NCI-H128 (cell line): Measurements from ENCODE around the gene BCL11B.

ENCODE experiments used
- DNase-seq: peaks from one replicate; lab custom pipeline; 2025; ENCODE audit not compliant: unreplicated experiment; lab: John Stamatoyannopoulos, UW

BCL11B gene

DNA sequence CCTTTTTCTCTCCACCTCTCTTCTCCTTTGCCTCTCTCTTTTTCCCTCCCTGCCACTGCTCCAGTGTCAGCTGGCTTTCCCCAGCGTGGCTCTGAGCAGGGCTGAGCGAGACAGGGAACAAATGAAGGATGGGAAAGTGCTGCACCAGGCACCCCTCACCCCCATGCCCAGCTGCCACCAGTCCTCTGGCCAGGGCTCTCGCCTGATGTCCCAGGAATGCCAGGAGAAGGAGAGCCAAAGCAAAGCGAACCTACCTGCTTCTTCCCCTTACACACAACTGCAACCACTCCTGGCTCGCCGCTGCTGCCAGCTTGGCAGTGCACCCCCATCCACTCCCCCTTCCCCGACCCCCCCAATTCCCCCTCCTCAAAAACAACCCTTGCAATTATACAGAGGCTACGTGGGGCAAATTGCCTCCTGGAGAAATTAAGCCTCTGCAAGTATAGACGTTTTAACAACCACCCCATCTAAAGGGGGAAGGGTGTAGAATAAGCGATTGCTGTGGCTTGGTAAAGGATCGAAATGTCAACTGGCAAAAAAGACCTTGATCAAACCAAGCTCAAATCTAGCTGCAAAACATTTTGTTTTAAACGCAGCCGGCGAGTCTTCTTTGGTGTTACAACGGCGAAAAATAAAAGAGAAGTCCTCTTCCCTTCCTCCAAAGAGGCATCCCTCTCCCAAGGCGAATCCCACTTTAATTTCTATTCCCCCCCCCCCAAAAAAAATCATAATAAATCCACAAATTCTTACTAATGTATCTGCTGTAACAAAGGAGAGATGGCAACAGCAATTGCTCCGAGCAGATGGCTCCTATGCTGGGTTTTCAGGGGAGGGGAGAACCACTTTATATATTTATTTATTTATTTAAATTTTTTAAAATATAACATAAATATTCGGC lies 2.9 kb downstream of the BCL11B start:
- no peak for DNase-seq

DNA sequence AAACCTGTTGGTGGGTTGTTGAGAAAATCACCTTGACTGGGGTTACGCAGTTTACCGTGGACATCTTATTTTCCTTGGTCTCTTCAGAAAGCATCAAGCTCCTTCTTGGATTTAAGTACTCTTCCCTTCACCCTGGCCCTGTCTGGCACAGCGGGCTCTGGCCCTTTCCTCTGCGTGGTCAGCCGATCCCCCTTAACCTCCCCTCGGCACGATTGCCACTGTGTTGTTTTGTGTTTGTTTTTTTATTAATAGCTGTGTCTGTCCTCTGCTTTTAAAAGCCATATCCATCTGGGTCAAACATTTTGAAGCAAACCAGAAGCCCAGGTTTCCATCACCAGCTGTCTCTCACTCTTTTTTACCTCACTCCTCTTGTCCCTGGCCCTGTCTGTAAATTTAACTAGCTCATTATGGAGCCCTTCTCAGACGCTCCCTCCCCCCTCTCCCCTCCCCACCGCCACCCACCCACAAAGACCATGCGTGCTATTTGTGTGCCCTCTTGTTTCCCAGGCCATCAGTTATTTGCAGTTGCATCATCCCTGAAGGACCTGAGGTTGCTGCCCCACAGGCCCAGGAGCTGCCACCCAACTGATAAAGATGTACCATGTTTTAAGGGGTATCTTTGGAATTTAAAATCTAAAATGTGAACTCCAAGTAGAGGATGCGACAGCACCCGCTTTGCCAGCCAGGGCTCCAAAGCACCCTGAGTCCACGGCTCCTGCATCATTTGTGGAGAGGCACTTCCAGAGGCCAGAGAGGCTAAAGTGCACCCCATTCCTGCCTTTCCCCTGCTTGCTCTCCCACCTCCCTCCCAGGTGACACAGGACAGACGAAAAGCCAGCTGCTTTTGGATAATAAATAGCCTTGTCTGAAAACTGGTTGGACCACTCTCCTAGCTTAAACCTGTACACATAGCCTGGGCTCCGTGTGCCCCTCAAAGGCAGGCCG lies 3.9 kb downstream of the BCL11B start:
- no peak for DNase-seq

DNA sequence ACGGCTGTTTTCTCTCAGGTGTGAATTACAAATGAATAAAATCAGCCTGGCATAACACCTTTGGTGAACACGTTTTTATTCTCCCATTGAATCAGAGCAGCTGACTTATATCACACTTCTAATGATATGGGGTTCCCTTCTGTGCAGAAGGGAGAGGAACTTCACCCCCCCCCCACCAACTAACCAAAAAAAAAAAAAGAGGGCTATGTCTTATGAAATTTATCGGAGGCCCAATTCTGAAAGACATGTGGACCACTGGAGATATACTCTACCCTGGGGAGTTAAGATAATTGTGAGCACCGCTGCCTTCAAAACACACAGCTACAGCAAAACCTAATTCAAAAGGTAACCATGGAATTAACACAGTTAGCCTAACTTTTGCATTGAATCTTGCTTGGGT lies 4.6 kb downstream of the BCL11B start:
- no peak for DNase-seq

DNA sequence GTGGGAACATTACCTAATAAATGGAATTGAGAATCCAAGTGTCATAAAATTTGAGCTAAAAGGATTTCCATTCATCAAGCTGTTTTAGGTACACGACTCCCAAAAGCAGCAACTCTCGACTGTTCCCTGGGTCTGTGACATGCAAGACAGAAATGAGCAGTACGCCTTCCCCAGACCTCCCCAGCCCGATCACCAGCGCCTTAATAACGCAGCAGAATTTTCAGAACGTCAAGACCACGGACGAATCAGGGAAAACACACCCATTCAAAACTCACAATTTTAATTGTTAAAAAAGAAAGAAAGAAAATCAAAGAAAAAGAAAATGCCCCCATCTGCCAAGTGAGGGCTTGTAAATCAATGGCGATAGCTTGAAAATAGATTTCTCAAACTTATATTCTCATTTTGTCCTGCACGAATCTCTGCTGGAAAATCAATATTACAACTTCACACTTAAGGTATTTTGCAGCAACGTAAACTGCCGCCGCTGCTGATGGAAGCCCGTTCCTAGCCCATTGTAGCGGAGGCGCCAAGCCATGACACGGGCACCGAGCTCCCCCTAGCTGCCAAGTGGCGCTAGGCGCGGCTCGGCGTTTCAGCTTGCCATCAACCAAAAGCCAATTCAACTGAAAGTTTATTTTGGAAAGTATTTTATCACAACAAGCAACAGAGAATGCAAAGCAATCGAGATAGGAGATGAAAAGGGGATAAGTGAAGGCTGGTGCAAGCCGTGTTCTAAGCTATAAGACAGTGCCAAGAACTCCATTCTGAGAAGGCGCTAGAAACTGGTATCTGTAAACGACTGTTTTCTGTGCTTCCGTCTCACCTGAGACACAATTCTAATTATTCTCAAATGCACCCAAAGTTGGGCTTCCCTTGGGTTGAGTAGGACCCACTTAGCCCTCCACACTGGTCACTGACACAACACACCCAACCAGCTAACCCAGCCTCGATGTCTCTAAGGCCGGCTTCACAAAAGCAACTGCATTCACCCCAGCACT lies 5.5 kb downstream of the BCL11B start:
- DNase-seq, result peak; percentile 57

DNA sequence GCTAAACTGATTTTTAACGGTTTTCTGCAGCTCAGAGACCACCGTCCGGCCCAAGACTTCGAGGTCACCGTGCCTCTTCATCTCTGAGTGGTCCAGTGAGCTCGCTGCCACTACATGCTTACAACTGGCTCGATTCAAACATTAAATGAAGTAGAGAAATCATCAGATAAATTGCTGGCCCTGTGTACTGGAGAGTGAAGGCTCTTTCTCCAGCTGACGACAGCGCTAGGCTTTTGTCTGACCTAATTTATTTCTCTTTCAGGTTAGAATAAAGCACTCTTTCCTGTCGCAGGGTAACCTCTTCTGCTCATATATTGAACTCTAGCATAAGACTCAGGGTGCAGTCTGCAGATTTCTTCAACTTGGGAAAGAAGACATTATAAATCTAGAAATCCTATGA lies 6.4 kb downstream of the BCL11B start:
- no peak for DNase-seq

DNA sequence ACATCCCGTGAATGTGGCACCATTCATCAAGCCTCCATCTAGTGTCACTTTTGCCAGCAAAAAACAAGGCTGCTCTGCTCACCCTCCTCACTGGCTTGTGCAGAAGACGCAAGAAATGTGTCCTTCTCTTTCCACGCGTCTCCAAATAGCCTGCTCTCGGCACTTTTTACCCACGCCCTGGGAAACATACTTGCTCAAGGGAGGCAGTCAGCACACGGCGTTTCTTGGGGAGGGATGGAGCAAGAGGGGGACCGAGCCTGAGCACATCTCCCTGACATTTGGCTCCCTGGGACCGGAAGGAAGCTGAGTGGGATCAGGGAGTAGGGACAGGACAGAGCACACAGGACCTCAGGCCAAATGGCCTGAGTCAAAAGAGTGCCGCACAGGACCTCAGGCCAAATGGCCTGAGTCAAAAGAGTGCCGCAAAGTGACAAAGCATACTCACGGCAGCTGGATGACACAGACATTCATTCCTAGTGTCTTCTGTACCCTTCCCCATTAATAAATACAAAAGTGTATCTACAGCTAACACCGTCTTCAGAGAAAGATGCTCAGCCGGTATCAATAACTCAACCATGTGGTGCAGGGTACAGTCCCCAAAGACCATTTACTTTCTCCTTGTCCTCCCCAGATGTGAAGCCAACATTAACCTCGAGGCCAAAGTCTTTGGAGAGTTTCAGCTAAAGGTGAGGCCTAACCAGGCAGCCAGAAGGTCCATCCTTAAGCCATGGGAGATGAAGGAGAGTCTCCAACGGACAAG lies 7.1 kb downstream of the BCL11B start:
- DNase-seq, result no peak

DNA sequence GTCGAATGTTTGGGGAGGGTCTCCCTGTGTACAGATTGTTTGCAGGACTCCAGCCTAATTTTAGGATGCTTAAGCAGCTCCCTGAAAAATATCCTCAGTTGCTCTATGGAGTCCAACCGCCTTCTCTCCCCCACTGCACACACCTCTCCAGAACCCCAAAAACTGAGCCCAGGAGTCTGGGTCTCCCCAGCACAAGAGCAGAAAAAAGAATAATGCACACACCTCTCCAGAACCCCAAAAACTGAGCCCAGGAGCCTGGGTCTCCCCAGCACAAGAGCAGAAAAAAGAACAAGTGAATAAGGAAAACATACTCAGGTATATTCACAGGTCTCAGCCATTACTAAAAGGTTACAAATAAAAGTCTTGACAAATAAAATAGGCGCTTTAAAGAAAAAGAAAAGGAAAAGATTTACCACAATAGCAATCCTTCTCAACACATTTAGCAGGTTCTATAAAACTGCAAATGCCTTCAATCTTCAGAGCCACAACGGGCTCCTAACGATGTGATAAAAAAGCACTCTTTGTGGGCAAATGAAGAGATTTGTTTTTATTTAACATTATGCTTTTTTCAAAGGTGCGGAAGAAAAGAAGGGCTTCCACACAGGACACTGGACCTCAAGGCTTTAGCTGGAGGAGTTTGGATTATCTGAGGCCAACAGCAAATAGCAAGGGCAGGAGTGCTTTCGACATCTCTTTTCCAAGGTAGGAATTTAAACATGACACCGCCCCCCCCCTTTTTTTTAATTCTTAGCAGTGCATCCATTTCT lies 8.2 kb downstream of the BCL11B start:
- DNase-seq, result no peak

DNA sequence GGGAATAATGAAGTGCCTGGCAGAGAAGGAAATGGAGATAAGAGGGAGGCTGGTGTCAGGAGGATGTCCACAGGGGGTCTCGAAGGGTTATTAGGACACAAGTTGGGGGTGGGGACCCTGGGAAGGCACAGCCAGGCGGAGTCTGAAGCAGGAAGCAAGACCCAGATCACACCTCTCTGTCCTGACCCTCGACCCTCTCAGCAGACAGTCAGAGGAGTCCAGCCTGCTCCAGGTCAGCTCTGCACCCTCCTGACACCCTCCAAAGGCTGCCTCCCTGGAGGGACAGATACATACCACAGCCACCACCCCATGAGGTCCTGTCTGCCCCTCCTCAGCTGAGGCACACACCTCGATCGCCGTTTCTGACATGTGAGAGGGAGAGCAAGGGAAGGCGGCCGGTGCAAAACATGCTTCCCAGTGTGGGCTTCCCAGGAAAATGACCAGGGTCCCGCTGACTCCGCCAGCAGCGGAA lies 9.0 kb downstream of the BCL11B start:
- no peak for DNase-seq

DNA sequence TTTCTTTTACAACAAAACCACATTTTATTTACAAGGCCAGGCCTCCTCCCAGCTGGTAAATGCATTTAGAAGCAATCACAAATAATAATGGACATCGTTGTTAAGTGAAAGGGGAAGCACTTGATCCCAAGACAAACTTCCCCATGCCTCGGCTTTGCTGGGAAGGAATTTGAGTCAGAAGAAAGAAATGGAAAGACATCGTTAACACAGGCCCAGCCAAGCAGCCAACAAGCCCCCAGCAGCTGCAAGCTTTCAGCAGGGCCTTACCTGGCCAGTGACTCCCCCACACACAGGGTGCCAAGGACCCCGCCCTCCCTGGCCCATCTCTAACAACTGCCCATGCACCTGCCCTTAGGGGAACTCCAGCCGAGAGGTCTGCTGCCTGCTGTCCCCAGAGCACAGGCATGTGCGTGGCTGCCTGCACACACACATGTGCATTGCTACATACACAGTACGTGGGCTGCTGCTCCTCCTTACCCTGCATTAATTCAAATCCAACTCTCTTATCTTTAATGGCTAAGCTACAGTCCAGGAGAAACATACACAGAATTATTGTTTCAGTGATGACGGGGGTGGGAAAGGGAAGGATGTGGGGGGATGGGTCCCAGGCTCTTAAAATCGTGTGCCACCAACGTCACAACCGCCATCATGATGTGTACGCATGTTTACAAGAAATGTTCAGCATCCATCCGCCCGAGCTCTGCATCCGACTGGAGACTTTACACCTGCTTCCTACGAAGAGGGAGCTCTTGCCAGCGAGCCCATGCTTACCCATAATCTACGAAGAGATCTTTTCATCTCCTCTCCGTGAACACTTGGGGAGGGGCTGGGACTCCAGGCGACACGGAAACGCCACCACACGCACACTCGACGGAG lies 9.8 kb downstream of the BCL11B start:
- DNase-seq, result no peak

DNA sequence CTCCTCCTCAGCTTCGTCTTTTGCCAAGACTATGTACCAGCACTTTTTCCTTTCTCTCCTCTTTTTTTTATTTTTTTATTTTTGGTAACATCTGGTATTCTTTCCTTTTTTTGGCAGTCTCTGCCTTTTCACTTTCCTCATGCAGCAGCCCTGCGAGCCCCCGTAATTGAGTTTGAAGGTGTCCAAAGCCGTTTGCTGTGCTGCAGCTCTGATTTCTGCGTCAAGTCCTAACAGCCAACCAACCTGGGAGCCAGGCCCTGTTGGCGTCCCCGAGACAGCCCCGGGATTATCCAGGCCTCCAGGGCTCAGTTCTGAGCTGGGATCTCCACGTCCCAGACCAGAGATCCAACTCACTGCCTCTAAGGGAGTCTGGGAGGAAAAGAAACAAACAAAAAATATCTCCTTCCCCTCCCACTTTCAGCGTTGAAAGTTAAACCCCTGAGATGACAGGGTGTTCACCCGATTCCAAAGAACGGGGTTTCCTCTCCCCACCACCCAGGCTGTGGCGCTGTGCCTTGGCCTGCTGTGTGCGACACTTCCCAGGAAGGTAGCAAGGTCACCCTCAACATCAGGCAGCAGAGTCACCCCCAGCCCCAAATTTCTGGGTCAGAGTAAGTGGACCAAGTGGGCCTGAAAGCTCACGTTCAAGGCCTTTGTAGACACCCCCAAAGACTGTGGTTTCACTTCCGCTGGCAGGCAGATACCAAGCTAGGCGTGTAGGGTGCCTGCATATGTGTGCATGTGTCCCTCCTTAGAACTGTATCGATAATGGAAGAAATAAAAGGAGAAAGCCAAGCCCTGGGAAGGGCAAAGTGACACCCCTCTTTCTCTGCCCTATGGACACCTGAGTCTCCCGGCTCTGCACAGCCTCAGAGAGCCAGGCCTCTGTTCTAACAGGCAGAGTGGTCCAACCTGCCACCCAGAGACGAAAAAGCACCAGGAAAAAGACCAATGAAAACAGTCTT lies 11.1 kb downstream of the BCL11B start:
- no peak for DNase-seq

DNA sequence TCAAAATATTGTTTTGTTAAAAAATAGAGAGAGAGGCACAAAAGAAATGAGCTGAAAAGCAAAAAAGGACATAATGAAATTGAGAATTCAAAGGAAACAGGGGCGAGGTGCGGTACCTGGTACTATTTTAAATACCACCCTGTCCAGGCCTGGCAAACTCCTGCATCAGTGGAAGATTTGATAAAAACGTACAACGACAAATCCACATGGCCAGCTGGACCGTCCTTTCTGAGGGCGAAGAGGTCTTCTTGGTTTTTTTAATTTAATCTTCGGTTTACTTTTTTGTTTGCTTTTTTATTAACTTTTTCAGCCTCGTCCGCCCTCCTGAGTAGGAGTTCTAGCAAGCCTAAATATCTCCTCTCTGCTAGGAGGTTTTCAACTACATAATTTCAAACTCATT lies 11.9 kb downstream of the BCL11B start:
- DNase-seq, result no peak

DNA sequence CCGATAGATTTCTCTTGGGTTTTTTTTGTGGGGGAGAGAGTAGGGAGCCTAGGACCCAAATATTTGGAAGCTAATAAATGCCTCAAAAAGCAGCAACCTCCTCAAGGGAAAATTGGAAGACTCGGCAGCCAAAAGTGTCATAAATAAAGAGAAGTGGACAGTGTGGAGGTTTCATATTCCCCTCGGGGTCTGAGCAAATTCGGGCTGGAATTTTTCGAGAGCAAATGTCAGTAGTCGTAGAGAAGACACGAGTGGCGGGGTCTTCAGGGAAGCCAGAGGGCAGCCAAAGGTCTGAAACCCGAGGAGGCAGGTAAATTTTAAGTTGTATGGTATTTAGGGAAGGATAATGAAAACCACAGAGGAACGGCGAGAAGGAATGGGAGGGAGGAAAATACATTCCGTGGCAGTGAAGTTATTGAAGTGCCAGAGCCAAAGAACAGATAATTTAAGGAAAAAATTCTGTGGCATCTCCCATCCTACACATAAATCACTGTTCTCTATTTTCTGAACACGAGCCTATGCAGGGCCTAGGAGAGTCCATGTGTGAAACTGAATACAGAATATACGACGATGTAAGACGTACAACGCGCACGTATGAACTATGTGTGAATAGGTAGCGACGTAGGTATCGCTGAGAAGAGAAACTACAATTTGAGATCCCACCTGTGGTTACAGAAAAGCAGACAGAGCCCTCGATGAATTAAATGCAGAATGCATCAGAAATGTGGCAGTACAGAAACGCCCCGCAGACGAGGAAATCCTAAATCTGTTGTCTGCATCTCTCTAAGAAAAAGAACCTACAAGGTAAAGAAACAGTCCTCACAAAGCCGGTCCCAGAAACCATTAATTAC lies 12.9 kb downstream of the BCL11B start:
- DNase-seq, result no peak

DNA sequence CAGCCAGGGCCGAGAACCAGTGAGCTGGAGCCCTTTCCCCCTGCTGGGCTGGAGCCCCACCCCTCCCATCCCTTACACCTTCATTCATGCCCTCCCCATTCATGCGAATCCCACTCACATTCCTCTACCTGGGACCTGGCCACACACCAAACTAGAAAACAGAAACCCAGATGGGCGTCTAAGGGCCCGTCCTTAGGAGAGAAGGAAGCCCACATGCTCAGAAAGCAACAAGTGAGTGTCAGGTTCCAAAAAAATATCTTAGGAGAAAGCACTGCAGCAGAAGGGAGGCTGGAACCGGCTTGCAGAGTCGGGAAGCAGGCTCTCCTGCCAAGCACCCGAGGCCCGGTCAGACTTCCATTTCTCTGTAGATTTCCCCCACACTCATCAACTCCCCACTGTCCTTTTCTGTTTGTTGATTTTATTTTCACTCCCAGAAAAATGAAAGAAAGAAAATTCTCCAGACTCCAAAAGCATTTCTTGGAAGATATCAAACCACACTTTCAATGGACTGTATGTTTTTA lies 13.6 kb downstream of the BCL11B start:
- DNase-seq, result no peak

DNA sequence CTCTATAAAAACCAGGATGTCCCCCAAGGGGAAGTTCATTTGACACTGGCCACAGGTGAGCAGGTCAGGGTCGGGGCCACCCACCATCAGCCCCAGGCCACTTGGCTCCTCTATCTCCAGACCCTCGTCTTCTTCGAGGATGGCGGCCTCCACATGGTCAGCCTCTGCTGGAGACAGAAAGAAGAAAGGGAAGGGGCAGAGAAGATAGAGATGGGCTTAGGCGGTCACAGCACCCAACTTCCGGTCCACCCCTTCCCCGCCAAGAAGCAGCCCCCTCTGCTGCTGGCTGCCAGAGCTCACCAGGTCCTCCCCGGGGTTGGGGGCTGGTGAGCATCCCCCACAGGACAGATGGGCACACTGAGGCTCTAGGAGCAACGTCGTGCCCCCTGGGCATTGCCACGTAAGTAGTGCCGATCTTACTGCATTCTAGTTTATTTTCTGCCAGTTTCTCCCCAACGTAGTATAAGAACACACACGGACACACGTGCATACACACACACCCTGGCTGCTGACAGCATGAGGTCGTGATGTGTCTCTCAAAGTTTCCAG lies 14.2 kb downstream of the BCL11B start:
- DNase-seq, result no peak

DNA sequence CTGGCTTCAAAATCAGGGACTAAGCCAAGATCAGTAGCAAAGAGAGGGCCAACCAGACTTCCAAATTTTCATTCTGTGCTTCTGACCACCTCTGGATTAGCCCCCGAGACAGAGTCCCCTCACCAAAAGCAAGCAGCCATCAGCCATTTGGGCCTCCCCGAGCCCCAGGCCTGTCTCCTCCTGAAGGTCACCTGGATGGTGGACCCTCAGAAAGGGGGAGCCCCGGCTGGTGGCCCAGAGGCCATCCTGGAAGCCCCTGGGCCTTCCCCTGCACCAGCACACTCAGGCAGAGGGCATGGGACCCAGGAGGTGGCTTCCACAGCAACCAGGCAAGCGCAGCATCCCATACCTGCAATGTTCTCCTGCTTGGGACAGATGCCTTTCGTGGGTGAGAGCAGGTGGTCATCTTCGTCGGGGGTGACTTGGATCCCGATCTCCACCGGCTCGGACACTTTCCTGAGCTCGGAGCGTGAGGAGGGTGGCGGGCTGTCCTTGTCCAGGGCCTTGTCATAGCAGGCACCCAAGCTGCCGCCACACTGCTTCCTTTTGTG lies 14.8 kb downstream of the BCL11B start:
- DNase-seq, result no peak
